Hepatocyte (in vitro differentiated cells): ENCODE measurements around the gene UVSSA.

Experiments used
- CTCF ChIP-seq: fragments of 200-600 bp; sonication (generic); IDR thresholded peaks from 2 replicates; pipeline ENCODE4 v1.5.1; 2016; ENCODE audit warnings: antibody characterized with exemption, mild to moderate bottlenecking; ENCODE audit not compliant: poor library complexity
- EZH2 ChIP-seq: fragments of 200-600 bp; sonication (generic); IDR thresholded peaks from 2 replicates; pipeline ENCODE4 v1.6.1; 2016; ENCODE audit warnings: antibody characterized with exemption, mild to moderate bottlenecking, borderline replicate concordance
- EZH2phosphoT487 ChIP-seq: fragments of 200-600 bp; sonication (generic); IDR thresholded peaks from one replicate; pipeline ENCODE4 v1.6.1; 2018; ENCODE audit warnings: antibody characterized with exemption, mild to moderate bottlenecking, low read depth, moderate library complexity; ENCODE audit not compliant: unreplicated experiment, severe bottlenecking

GRCh38 chr4:1408418-1408817 is 61.4 kb downstream of the UVSSA start:
- TF ChIP-seq CTCF (no peak), EZH2 (no peak), EZH2phosphoT487 (no peak)
